IMR-90 (cell line): ENCODE measurements around the gene RLN3. TPM values are rescaled to one million over a fixed set of nuclear protein-coding genes. Genes with fewer than 3 reads are reported as not detected.

Source experiments
- ATAC-seq: fragments of 200-7000 bp; cut with Tn5 transposase; 2 replicates; pipeline ENCODE4 v1.9.1; 2020; ENCODE audit warnings: low read depth, mild to moderate bottlenecking, moderate library complexity
- BruUV-seq: library from RNA; stranded (reverse); fragments of 400-500 nt; replicated peaks from 2 replicates; lab custom pipeline; 2021; lab: Mats Ljungman, UMichigan
- CTCF ChIA-PET: fragments of 300-600 bp; formaldehyde crosslinking; extraction: SDS; loops from one replicate; lab custom pipeline; 2021; ENCODE audit warnings: antibody characterized with exemption; lab: Yijun Ruan, JAX
- POLR2A ChIA-PET: fragments of 300-600 bp; sonication (Branson Sonifier 250); formaldehyde crosslinking; loops from one replicate; lab custom pipeline; 2022; ENCODE audit warnings: antibody characterized with exemption; ENCODE audit not compliant: unreplicated experiment; lab: Charles Lee
- DNase-seq: peaks from one replicate; pipeline ENCODE4 v3.0.0; 2013
- H2AFZ ChIP-seq: replicated peaks from 2 replicates; pipeline ENCODE3; 2013; ENCODE audit warnings: low read length, mild to moderate bottlenecking; ENCODE audit not compliant: poor library complexity
- H2AK5ac ChIP-seq: 2 replicates; pipeline ENCODE4 v1.6.1; 2013; ENCODE audit warnings: low read depth, low read length, inconsistent platforms
- H2AK9ac ChIP-seq: replicated peaks from 2 replicates; pipeline ENCODE3; 2013; ENCODE audit warnings: mild to moderate bottlenecking, low read depth, low read length, moderate library complexity; ENCODE audit not compliant: poor library complexity
- H2BK120ac ChIP-seq: 2 replicates; pipeline ENCODE4 v1.6.1; 2013; ENCODE audit warnings: low read depth, low read length, inconsistent platforms
- H2BK15ac ChIP-seq: 3 replicates; pipeline ENCODE4 v1.6.1; 2013; ENCODE audit warnings: low read depth, low read length, inconsistent platforms
- H2BK20ac ChIP-seq: 2 replicates; pipeline ENCODE4 v1.6.1; 2013; ENCODE audit warnings: low read depth, mild to moderate bottlenecking, inconsistent platforms, low read length, moderate library complexity
- H2BK5ac ChIP-seq: 2 replicates; pipeline ENCODE4 v1.6.1; 2013; ENCODE audit warnings: mild to moderate bottlenecking, low read depth, low read length, inconsistent platforms; ENCODE audit not compliant: poor library complexity, severe bottlenecking
- H3K14ac ChIP-seq: replicated peaks from 2 replicates; pipeline ENCODE4 v1.6.1; 2013; ENCODE audit warnings: low read depth, low read length, inconsistent platforms
- H3K18ac ChIP-seq: 2 replicates; pipeline ENCODE4 v1.6.1; 2013; ENCODE audit warnings: low read depth, low read length, control low read depth
- H3K23ac ChIP-seq: 2 replicates; pipeline ENCODE4 v1.6.1; 2013; ENCODE audit warnings: low read depth, low read length, inconsistent platforms
- H3K27ac ChIP-seq: 2 replicates; pipeline ENCODE4 v1.5.1; 2013; ENCODE audit warnings: mild to moderate bottlenecking, control low read depth, low read length; ENCODE audit not compliant: insufficient read depth
- H3K27me3 ChIP-seq: 2 replicates; pipeline ENCODE4 v1.6.1; 2013; ENCODE audit warnings: low read length; ENCODE audit not compliant: control insufficient read depth, insufficient read depth
- H3K36me3 ChIP-seq: 2 replicates; pipeline ENCODE4 v1.6.1; 2013; ENCODE audit warnings: low read length, mixed read lengths; ENCODE audit not compliant: control insufficient read depth, insufficient read depth
- H3K4ac ChIP-seq: 2 replicates; pipeline ENCODE4 v1.6.1; 2013; ENCODE audit warnings: low read depth, low read length, inconsistent platforms
- H3K4me1 ChIP-seq: 2 replicates; pipeline ENCODE4 v1.6.1; 2013; ENCODE audit warnings: low read length, mixed read lengths; ENCODE audit not compliant: control insufficient read depth, insufficient read depth
- H3K4me2 ChIP-seq: 2 replicates; pipeline ENCODE4 v1.6.1; 2013; ENCODE audit warnings: low read depth, mild to moderate bottlenecking, control low read depth, low read length, moderate library complexity
- H3K4me3 ChIP-seq: 2 replicates; pipeline ENCODE4 v1.5.1; 2013; ENCODE audit warnings: low read depth, mild to moderate bottlenecking, control low read depth, low read length, moderate library complexity; ENCODE audit not compliant: insufficient read depth
- H3K56ac ChIP-seq: 2 replicates; pipeline ENCODE4 v1.6.1; 2013; ENCODE audit warnings: low read length, inconsistent platforms; ENCODE audit not compliant: insufficient read depth; ENCODE audit errors: extremely low read depth
- H3K79me1 ChIP-seq, 2 experiments: 2 replicates each; pipeline ENCODE4 v1.6.1; 2013; ENCODE audit warnings: low read length in 2 of 2, inconsistent platforms in 1 of 2, low read depth in 1 of 2
- H3K9ac ChIP-seq: 2 replicates; pipeline ENCODE4 v1.6.1; 2013; ENCODE audit warnings: low read depth, low read length, control low read depth
- H3K9me1 ChIP-seq: 2 replicates; pipeline ENCODE4 v1.6.1; 2013; ENCODE audit warnings: low read length, inconsistent platforms; ENCODE audit not compliant: insufficient read depth
- H3K9me3 ChIP-seq: 2 replicates; pipeline ENCODE4 v1.6.1; 2013; ENCODE audit warnings: low read length; ENCODE audit not compliant: control insufficient read depth, insufficient read depth
- H4K20me1 ChIP-seq: 2 replicates; pipeline ENCODE4 v1.6.1; 2013; ENCODE audit warnings: low read length, inconsistent platforms; ENCODE audit not compliant: insufficient read depth
- H4K5ac ChIP-seq: 2 replicates; pipeline ENCODE4 v1.6.1; 2013; ENCODE audit warnings: mild to moderate bottlenecking, low read depth, low read length, control low read depth
- H4K8ac ChIP-seq, 2 experiments: 2 replicates each; pipeline ENCODE4 v1.6.1; 2013; ENCODE audit warnings: low read depth in 2 of 2, low read length in 2 of 2, control low read depth in 1 of 2, inconsistent platforms in 1 of 2
- H4K91ac ChIP-seq: 2 replicates; pipeline ENCODE4 v1.6.1; 2013; ENCODE audit warnings: low read depth, low read length, inconsistent platforms; ENCODE audit not compliant: insufficient read depth
- BHLHE40 ChIP-seq: fragments of 150-350 bp; IDR thresholded peaks from 2 replicates; pipeline ENCODE4 v1.6.1; 2016; ENCODE audit warnings: mild to moderate bottlenecking, low read depth, low read length
- CEBPB ChIP-seq: IDR thresholded peaks from 2 replicates; pipeline ENCODE4 v1.6.1; 2012; ENCODE audit warnings: low read depth, low read length, improper control_type of control experiment
- CHD1 ChIP-seq: IDR thresholded peaks from 2 replicates; pipeline ENCODE4 v1.6.1; 2012; ENCODE audit warnings: low read depth, low read length, improper control_type of control experiment
- CTCF ChIP-seq: conservative IDR thresholded peaks from 2 replicates; pipeline ENCODE4 v1.5.1; 2012; ENCODE audit warnings: mild to moderate bottlenecking, low read depth, low read length, improper control_type of control experiment
- ELK1 ChIP-seq: fragments of 150-350 bp; IDR thresholded peaks from 2 replicates; pipeline ENCODE4 v1.6.1; 2016; ENCODE audit warnings: low read depth, mild to moderate bottlenecking, low read length, moderate library complexity, borderline replicate concordance
- FOS ChIP-seq: fragments of 150-350 bp; IDR thresholded peaks from 2 replicates; pipeline ENCODE4 v1.6.1; 2016; ENCODE audit warnings: low read depth, low read length
- MAFK ChIP-seq: IDR thresholded peaks from 2 replicates; pipeline ENCODE4 v1.6.1; 2012; ENCODE audit warnings: low read depth, low read length, improper control_type of control experiment
- MXI1 ChIP-seq: IDR thresholded peaks from 2 replicates; pipeline ENCODE4 v1.6.1; 2012; ENCODE audit warnings: low read depth, mild to moderate bottlenecking, low read length, moderate library complexity, borderline replicate concordance
- NFE2L2 ChIP-seq: fragments of 150-350 bp; IDR thresholded peaks from 2 replicates; pipeline ENCODE4 v1.6.1; 2016; ENCODE audit warnings: low read depth, mild to moderate bottlenecking, low read length
- POLR2A ChIP-seq: IDR thresholded peaks from 2 replicates; pipeline ENCODE4 v1.6.1; 2012; ENCODE audit warnings: mild to moderate bottlenecking, low read depth, low read length
- RAD21 ChIP-seq: IDR thresholded peaks from 2 replicates; pipeline ENCODE4 v1.6.1; 2012; ENCODE audit warnings: low read length, improper control_type of control experiment
- RCOR1 ChIP-seq: IDR thresholded peaks from 2 replicates; pipeline ENCODE4 v1.6.1; 2012; ENCODE audit warnings: mild to moderate bottlenecking, low read length, improper control_type of control experiment; ENCODE audit not compliant: insufficient replicate concordance
- RFX5 ChIP-seq: IDR thresholded peaks from 2 replicates; pipeline ENCODE4 v1.8.0; 2012; ENCODE audit warnings: low read depth, mild to moderate bottlenecking, low read length, moderate library complexity
- SMC3 ChIP-seq: fragments of 150-350 bp; IDR thresholded peaks from 2 replicates; pipeline ENCODE4 v1.6.1; 2016; ENCODE audit warnings: low read depth, mild to moderate bottlenecking, antibody characterized with exemption, low read length, moderate library complexity
- USF2 ChIP-seq: fragments of 150-350 bp; IDR thresholded peaks from 2 replicates; pipeline ENCODE4 v1.6.1; 2017; ENCODE audit warnings: mild to moderate bottlenecking, antibody characterized with exemption, low read length, low read depth
- WGBS, 2 experiments: methylation state at CpG; one replicate each; pipeline versions ENCODE4 v1.1.5 to v1.1.7; 2013; ENCODE audit warnings: missing lambda C conversion rate in 2 of 2; ENCODE audit not compliant: insufficient read length in 1 of 2; ENCODE audit errors: extremely low coverage in 2 of 2; 5-methylcytosine and 5-hydroxymethylcytosine counted together
- dilution Hi-C: fragments of 300-500 bp; cut with HindIII; formaldehyde crosslinking; loops from one replicate; pipeline ENCODE4 v1.14.3; 2018; ENCODE audit warnings: low sequenced_read_pairs; ENCODE audit not compliant: unreplicated experiment
- in situ Hi-C: fragments of 300-500 bp; cut with MboI; formaldehyde crosslinking; loops from 3 replicates; pipeline ENCODE4 v1.14.3; 2019; ENCODE audit warnings: low sequenced_read_pairs, inconsistent platforms, mixed read lengths
- intact Hi-C: fragments of 100-400 bp; cut with micrococcal nuclease; formaldehyde crosslinking; loops from 2 replicates; pipeline ENCODE4 v1.10.0; 2022
- polyA plus RNA-seq, 3 experiments: library from polyadenylated mRNA; depleted of rRNA; stranded (reverse); fragments of >200 nt; gene quantifications; 2 replicates each; pipeline ENCODE4 v1.2.3, GENCODE V29; 2012; ENCODE audit warnings: low replicate concordance in 1 of 3
- total RNA-seq: library from RNA; depleted of rRNA; stranded (reverse); fragments of >200 nt; gene quantifications from 2 replicates; pipeline ENCODE4 v1.2.3, GENCODE V29; 2012

The RLN3 gene
- total and polyA plus RNA-seq, 2 of the 4 experiments (the other 2 are of a cell fraction): not detected

GRCh38 chr19:14030997-14031718, 3.2 kb downstream of the RLN3 start:
- ChIA-PET CTCF (interaction anchor here (0.8 to 1.8 kb wide), 5 partner anchors 9 to 20 kb away, joined by 3 to 7 read pairs (median 4); no protein-coding TSS in a partner anchor), POLR2A (interaction anchor here (0.6 kb wide), 1 partner anchor 37 kb away, joined by 5 read pairs; no protein-coding TSS in a partner anchor)
- 63% methylated on average over 3 of the region's 20 CpGs; no CpG with 5 or more reads in 1 of the 2 experiments for WGBS, 2 experiments
- Histone ChIP-seq H2BK120ac (no peak overlapping the region), H2AFZ (peak overlapping the region; percentile 93), H3K56ac (no peak overlapping the region), H3K4me1 (no peaks in the 10 kb centered on the region), H3K4me2 (no peak overlapping the region; the same call in 1 of the 2 replicates), H4K8ac (no peak overlapping the region), H3K18ac (no peak overlapping the region), H3K4me3 (peak overlapping the region; percentile 60; the same call in 1 of the 2 replicates), H2AK9ac (peak overlapping the region; percentile 63), H2BK20ac (no peak overlapping the region), H3K27ac (no peak overlapping the region), H3K9me3 (no peaks in the 10 kb centered on the region; the same call in 1 of the 2 replicates), H3K23ac (peak overlapping the region; percentile 32; the same call in 1 of the 2 replicates), H2AK5ac (peak overlapping the region; percentile 44; the same call in 1 of the 2 replicates), H3K27me3 (peaks cover 30% of the 10 kb centered on the region), H4K20me1 (no peaks in the 10 kb centered on the region), H3K4ac (no peak overlapping the region), H3K79me1 (no peaks in the 10 kb centered on the region), H4K91ac (no peak overlapping the region), H3K14ac (no peak overlapping the region), H4K5ac (no peak overlapping the region), H2BK15ac (no peak overlapping the region), H3K9ac (no peak overlapping the region), H2BK5ac (no peak overlapping the region), H3K36me3 (no peaks in the 10 kb centered on the region), H3K9me1 (no peaks in the 10 kb centered on the region)
- no peak for DNase-seq
- no peak for ATAC-seq
- intact Hi-C loops (no loop called here), dilution Hi-C loops (no loop called here), in situ Hi-C loops (no loop called here)
- BruUV-seq: no TSS peak
- TF ChIP-seq NFE2L2 (no peak), CTCF (no peak), BHLHE40 (no peak), CEBPB (no peak), USF2 (no peak), MXI1 (no peak), POLR2A (no peak), RAD21 (no peak), RCOR1 (no peak), CHD1 (no peak), ELK1 (no peak), FOS (no peak), SMC3 (no peak), RFX5 (no peak), MAFK (no peak)
